ENCODE measurements around the gene C11orf42.
"Not testable (repeated sequence)": the region's sequence is repeated elsewhere in the genome, so short reads cannot be mapped to it uniquely, and the experiment has no call there.

The C11orf42 gene

DNA sequence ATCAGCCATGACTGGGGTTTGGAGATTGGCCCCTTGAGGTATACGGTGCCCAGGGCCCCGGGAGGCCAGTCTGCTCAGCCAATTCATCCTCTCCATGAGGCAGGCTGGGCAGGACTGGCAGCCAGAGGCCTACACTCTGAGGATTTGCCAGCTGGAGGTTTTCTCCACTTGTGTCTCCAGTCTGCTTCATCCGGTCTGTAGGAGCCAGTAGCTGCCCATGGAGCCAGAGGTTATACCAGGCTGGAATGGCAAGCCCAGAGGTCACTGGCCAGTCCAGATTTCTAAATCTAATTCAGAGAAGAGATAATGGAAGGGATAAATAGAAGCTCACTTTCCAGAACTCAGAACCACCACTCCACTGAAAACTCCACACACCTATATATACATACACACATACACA is 19.1 kb downstream of the C11orf42 start:
- no peak for DNase-seq

DNA sequence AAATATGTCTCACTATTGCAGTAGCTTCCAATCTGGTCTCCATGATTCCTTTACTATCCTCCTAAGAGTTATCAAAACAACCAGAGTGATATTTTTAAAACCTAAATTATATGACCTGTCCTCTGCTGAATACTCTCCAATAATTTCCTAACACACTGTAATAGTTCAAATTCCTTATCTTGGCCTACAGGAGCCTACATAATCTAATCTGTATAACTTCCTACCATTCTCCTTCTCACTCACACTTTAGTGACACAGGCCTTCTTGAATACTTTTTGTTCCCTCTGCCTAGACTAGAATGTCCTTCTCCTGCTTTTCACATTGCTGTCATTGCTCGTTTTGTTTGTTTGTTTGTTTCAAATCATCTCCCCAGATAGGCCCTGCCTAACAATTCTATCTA is 19.7 kb downstream of the C11orf42 start:
- DNase-seq = no peak

DNA sequence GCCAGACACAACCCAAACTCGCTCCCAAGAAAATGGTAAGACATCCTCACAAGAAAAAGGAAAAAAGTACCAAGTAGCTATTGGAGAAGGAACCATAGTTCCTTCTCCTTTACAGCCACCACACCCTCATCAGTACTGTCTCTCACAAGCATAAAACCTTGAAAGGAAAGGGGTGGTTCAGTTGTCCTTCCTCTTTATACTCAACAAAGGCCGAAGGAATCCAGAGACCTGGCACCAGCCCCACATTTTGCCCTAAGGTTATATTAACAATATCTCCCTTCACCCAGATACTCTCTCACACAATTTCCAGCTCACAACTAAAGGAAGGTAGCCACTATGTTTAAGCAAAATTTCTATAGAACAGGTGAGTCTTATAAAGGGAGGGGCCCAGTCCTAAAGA is 20.5 kb downstream of the C11orf42 start:
- DNase-seq = no peak

DNA sequence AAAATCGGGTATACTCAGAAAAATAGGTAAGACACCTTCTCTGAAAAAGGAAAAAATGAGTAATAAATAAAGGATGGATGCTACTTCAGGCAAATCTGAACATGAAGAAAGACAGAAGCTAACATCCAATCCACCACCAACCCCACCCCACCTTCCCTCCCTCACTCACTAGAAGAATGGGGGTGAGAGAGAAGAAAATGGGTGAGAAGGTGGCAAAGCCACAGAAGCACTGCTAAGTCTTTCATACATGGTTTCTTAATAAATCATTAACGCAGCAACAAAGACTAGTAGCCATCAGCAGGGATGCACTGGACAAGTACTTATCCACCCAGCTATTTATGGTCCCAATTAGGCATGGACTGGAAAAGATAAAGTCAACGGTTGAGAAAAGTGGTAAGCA is 23.2 kb downstream of the C11orf42 start:
- no peak for DNase-seq

DNA sequence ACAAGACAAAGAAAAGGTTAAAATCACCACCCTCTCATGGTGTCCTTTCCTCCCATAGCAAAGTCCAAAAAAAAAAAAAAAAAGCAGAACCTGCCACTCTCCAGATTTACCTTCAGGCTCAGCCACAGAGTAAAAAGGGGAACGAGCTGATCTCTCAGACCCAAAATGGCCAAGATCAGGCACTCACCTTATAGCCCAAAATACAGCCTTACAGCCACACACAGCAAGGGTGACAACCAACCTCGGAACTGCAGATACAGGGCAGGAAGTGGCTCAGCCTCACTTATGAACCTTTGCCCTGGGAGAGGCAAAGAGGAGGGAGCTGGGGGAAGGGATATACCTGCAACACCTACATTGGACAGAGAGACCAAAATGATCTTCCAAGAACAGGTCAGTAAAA is 24.6 kb downstream of the C11orf42 start:
- no peak for DNase-seq

DNA sequence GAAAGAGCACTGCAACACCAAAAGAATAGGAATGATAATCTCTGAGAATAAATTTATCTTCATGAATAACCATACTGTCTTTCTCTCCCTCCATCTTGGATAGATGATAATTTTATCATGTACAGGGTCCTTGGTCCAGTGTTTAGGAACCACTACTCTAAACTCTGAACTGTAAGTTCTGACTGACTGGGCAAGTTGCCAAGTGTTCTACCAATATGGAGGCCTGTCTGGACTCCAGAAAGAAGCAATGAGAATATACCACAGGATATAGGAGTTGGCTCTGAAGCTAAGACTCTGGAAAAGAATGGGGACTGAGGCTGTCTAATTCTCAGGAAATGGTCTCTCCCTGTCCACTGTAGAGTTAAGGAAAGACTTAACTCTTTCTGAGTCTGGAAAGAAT is 27.5 kb downstream of the C11orf42 start:
- no peak for DNase-seq

DNA sequence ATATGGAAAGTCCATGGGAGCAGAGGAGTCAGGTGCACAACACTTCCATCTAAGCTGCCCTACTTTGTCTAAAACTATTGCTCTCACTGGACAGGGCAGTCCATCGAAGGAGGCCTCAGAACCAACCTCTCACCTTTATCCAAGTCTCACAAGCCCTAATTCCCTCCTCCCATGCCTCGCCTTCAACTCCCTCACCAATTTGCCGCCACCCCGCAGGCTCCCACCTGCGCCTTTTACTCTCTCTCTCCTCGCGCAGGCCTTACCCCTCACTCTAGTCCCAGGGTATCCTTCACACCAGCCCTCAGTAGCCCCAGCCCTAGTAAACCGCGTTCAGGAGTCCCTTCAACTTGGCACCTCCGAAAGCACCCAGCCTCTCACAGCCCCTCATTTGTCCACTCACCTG is 28.6 kb downstream of the C11orf42 start:
- DNase-seq = no peak

DNA sequence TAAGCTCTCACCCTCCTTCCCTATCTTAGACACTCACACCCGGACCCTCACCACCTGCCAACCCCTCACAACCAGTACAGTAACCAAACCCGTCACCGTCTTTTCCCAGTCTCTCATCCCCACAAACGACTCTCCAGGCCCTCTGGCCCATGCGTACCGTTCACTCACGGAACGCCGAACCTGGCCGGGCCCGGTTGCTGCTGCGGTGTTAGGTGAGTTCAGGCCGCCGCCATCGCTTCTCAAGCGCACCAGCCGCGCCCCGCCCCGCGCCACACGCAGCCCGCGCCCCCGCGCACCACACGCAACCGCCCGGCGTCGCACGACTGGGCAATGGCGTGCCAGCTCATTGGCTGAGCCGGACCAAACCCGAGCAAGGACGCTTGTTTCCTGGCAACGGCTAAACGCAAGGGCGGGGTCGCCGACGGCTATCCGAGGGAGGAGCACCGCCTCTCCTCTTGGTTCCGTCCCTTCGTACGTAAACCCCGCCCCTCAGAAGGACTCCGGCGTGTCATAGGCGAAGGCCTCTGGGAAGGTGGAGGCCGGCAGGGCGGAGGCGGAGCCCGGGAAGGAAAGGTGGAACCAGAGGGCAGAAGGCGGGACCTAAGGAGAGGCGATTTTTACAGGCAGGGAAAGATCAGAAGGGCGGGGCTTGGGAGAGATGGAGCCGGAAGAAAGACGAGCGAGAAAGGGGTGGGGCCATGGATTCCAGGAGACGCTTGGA is 29.2 kb downstream of the C11orf42 start, which contains the start of gene FHIP1B:
FHIP1B (minus strand) TSS at position 250 of the 721 bp plus-strand sequence. CDS start 10,120 bp downstream, outside the sequence.
- peak; percentile 99 to 100 for DNase-seq

DNA sequence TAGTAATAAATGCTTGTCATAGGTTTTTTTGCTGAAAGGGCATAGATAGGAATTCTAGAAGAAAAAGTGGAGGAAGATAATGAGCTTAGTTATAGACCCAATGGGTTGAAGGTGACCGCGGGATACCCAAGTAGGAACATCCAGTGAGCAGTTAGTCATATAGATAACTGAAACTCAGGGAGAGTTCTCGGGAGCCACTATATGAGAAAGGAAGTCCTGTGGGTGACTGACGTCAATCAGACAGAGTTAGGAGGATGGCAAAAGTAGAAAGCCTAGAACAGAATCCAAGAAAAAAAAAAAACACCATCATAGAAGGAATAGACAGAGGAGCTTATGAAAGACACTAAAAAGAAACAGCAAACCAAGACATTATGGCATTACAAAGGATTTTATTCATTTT is 31.9 kb downstream of the C11orf42 start:
- DNase-seq = no peak

DNA sequence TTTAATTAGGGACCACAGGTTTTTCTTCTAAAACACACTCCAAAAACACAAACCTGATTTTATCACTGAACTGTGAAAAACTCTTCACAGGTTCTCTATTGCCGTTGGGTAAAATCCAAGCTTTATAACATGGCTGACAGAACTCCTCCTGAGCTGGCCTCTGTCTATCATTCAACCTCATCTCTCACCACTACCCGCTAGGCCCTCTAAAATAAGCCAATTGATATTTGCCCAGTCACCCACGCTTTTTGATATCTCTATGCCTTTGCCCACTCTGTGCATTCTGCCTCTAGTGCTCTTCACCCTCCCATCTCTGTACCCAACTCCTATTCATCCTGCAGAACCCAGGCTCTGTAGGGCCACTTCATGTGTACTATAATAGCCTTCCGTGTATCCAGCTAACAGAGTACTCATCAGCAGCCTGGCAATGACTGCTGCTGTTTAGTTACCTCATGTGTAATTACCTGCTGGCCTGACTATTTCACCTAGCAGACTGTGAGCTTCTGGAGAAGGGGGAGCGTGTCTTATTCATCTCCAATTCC is 32.5 kb downstream of the C11orf42 start:
- no peak for DNase-seq

DNA sequence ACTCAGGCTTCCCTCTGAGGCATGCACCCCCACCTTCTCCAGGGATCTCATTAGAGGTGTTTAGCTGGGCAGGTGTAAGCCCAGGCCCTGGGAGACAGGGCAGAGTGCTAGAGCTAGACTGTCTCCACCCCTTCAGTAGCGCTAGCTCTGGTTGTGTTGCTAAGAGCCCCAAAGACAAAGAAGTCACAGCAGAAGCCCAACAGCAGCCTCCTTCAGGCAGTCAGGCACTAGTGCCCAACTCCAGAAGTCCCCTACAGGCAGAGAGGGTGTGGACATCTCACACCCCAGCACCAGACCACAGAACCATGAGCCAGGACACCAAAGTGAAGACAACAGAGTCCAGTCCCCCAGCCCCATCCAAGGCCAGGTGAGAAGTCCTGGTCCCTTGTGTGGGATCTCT is 33.5 kb downstream of the C11orf42 start, which contains the start of gene CNGA4:
CNGA4 (plus strand) TSS at position 188 of the 400 bp plus-strand sequence; CDS start at position 306, 118 bp downstream.
- DNase-seq = no peak

DNA sequence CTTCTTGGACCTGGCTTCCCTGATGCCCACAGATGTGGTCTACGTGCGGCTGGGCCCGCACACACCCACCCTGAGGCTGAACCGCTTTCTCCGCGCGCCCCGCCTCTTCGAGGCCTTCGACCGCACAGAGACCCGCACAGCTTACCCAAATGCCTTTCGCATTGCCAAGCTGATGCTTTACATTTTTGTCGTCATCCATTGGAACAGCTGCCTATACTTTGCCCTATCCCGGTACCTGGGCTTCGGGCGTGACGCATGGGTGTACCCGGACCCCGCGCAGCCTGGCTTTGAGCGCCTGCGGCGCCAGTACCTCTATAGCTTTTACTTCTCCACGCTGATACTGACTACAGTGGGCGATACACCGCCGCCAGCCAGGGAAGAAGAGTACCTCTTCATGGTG is 34.8 kb downstream of the C11orf42 start:
- DNase-seq = no peak

DNA sequence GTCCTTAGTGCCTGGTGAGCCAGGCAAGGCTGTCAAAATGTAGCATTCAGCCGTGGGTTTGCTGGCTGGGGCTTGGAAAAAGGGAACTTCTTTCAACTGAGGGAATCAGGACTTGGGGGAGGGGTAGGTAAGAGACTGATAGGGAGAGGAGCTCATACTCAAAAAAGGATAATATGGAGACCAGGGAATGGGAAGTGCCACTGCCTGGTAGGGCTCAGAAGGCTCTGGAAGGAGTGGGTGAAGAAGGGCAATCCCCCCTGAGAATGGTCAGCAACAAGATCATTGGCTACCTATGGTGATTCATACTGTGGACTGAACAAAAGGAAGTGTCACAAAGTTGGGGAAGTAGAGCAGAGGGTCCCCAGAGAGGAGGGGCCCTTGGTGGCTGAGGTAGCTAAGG is 35.4 kb downstream of the C11orf42 start:
- DNase-seq = no peak

DNA sequence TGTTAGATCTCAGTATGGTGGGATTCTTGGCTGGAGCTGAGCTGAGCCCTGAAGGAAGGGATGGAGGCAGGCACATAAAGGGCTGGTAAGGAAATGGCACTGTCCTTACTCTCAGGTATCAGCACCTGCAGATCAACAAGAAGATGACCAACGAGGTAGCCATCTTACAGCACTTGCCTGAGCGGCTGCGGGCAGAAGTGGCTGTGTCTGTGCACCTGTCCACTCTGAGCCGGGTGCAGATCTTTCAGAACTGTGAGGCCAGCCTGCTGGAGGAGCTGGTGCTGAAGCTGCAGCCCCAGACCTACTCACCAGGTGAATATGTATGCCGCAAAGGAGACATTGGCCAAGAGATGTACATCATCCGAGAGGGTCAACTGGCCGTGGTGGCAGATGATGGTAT is 36.0 kb downstream of the C11orf42 start:
- DNase-seq = no peak

DNA sequence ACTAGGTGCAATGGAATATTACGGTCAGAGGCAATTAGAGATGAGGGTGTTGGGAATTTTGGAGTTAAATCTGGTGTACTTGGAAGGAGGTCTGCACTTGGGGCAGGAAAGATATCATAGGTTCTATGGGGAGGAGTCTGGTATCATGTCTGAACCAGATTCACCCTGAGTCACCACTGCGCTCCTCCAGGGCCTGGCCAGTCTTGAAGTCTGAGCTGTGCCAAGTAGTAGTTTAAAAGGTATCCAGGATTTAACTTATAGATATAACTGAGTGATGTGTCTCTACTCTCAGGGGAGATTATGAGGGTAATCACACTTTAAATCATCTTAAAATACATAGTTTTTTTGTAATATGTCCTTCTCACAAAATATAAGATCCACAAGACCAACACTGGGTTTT is 40.2 kb downstream of the C11orf42 start:
- DNase-seq = no peak

DNA sequence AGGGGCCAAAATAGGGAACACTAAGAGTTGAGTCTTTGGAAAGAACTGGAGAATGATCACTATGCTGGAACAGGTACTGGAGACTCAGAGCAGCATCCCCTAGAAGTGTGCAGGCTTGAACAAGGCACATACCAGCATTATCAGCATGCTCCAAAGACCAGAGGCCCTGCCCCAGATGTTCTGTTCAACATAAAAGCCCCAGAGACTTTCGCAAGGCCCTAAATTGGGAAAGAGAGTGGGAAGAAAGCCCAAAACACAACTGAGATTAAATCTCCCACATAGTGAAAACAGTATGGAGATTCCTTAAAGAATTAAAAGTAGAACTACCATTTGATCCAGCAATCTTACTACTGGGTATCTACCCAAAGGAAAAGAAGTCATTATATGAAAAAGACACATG is 42.9 kb downstream of the C11orf42 start:
- no peak for DNase-seq

DNA sequence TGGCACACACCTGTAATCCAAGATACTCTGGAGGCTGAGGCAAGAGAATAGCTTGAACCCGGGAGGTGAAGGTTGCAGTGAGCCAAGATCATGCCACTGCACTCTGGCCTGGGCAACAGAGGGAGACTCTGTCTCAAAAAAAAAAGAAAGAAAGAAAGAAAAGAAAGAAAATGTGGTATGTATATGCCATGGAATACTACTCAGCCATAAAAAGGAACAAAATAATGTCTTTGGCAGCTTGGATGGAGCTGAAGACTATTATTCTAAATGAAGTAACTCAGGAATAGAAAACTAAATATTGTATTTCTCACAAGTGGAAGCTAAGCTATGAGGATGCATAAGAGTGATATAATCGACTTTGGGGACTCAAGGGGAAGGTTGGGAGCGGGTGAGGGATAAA is 43.5 kb downstream of the C11orf42 start:
- not testable (repeated sequence) for DNase-seq

DNA sequence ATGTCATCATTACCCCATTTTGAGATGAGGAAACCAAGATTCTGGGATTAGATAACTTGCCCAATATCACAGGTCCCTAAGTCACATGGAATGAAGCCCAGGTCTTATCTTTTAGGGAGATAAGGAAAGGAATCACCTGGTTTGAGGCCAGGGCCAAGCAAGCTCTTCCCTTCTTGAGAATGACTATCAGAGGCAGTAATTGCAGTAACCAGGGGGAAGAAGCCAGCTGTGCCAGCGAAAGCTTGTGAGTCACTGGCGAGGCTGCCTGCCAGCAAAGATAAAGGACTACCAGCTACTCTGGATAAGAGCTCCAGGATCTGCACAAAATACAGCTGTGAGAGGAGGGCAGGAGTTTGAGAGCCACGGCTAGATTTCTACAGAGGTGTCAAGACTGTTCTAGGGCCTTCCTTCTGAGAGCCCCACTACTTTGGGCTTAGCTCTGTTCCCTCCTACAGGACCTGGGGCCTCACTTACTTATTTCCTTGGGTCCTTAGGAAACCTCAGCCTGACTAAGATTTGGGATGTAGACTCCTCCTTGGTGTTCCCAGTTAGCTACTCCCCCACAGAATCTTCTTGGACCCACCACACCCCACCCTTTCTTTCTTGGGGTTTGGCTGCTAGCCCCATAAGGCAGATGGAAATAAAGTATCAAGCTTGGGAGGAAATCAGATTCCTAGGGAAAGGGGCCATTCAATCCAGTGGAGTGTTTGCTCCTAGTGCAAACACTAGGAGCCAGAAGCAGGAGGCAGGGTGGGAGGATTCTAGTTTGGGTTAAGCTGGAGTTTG is 44.6 kb downstream of the C11orf42 start:
- DNase-seq = no peak

DNA sequence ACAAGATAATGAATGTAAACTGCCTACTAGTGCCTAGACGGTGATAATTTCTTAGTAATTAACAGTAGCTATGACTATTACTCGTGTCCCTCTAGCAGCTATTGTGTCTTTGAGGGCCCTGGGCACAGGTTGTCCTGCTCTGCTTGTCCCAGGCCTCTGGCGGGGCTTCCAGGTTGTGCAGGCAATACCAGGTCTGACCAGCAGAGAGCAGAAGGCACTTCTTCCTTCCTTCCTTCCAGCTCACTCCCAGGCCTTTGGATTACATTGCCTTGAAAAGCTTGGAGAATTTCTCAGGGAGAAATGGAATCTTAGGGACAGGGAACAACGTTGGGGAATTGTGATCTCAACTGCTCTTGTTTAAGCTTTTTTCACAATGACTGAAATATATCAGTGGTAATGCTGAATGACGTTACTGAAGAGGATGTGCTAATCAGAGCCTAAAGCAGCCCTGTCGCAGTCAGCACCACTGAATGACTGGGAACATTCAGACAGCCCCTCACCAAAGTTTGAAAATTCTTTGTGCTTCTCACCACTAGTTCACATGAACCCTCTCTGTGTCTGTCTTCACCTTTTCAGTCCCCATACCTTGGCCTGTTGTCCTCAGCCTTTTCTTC is 45.9 kb downstream of the C11orf42 start:
- DNase-seq = peak; percentile 66 to 75

DNA sequence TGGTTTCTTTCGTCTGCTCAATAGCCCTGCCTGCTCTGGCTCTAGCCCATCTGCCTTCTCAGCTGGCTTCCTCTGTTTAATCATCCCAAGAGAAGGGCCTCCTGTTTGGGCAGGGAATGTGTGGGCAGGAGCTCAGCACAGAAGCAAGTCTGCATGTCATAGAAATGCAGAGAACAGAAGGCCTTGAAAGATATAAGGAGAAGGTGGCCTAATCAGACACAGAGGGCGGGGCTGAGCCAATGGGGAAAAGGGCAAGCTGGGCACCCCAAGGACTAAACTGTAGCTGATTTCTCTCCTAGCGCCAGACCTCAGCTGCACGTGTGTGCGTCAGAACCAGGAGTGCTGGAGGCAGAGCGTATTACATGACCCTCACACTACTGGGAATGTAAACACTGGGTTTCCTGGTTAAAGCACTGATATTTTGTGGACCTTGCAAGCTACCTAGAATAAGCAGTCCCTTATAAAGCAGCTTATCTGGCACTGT is 46.7 kb downstream of the C11orf42 start:
- DNase-seq = no peak

DNA sequence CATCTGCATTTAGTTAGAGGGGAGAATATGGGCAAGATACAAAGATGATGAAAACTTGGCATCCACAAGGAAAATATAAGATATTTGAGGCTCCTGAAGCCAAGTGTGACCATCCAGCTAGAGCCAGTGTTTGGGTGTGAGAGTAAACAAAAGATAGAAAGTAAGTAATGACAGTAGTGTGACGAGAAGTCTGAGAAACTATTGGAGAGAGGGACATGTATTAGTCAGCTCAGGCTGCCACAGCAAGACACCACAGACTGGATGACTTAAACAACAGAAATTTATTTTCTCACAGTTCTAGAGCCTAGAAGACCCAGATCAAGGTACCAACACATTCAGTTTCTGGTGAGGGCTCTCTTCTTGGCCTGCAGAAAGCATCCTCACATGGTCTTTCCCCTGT is 47.8 kb downstream of the C11orf42 start:
- no peak for DNase-seq

DNA sequence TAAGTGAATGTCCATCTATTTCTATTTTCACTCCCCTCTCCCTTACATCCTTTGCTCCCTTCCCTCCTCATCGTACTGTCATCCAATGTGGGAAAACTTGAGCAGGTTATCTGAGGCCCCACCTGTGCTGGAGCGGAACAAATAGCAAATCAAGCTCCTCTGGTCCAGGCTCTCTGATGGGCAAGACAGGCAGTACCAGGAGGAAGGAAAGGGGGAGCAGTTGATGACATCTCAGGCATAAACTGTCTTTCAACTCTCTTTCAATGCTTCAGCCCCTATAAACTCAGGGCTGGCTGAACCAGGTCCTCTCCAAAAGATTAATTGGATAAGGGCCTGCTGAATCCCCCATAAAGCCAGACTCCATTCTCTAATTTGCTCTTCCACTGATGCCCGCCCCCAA is 52.8 kb downstream of the C11orf42 start:
- no peak for DNase-seq

DNA sequence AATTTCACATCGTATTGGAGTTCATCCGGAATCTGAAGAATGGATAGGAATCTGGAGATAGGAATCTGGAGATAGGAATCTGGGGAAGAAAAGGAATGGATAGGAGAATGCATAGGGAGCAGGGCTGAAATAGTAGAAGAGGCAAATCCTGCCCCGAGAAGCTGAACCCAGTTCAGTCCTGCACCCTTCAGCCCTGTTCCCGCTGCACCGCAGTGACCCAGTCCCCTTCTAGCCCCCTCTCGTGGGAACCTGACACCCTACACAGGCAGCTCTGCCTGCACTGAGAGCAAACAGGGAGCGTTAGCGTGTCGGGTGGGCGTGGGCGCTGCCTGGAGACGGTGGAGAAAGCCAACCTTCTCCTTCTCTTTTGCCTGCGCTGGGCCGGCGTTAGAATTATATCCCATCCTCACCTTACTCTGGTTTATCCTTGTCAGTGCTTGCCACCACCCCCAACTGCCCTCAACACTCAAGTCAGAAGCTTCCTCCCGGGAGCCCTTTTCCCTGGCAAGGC is 53.3 kb downstream of the C11orf42 start:
- no peak for DNase-seq
